ENCODE results near the gene NANOS3.

Gene NANOS3

DNA sequence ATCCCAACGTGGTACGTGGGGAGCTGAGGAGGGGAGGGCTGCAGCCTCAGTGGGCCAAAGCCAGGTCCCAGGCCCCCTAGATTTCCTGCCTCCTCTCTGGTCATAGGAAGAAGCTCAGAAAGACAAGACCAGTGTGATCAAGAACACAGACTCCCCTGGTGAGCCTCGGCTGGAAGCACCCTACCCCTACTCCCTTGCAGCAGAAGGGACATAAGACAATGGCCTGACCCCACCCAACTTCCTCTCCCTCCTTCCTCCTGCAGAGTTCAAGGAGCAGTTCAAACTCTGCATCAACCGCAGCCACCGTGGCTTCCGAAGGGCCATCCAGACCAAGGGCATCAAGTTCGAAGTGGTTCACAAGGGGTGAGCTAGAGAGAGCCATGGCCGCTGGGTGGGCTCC, 49.8 kb downstream of the NANOS3 start:
- TF ChIP-seq SPI1 (IDR thresholded peaks at IDR 0.05; ENCODE audit: borderline replicate concordance, low read depth): no peak
- TF ChIP-seq, protein P1, sequence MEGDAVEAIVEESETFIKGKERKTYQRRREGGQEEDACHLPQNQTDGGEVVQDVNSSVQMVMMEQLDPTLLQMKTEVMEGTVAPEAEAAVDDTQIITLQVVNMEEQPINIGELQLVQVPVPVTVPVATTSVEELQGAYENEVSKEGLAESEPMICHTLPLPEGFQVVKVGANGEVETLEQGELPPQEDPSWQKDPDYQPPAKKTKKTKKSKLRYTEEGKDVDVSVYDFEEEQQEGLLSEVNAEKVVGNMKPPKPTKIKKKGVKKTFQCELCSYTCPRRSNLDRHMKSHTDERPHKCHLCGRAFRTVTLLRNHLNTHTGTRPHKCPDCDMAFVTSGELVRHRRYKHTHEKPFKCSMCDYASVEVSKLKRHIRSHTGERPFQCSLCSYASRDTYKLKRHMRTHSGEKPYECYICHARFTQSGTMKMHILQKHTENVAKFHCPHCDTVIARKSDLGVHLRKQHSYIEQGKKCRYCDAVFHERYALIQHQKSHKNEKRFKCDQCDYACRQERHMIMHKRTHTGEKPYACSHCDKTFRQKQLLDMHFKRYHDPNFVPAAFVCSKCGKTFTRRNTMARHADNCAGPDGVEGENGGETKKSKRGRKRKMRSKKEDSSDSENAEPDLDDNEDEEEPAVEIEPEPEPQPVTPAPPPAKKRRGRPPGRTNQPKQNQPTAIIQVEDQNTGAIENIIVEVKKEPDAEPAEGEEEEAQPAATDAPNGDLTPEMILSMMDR (IDR thresholded peaks at IDR 0.05; ENCODE audit: insufficient read depth, low read length): no peak
- DNase-seq (ENCODE audit: low read depth in 1 of 2, low spot score in 1 of 2): peak in 1 of 2 experiments; percentile 14
- no peaks in the 10 kb centered on the region for H3K27me3 ChIP-seq (ENCODE audit: insufficient read depth, poor library complexity, severe bottlenecking)
- no peak overlapping the region for H3K4me3 ChIP-seq (replicated peaks; ENCODE audit: insufficient read depth, low read length)
- H3K27ac ChIP-seq (replicated peaks): no peak overlapping the region

GRCh38 chr19:13929340-13929739, 52.4 kb downstream of the NANOS3 start:
- Histone ChIP-seq H3K27ac (replicated peaks) (no peak overlapping the region), H3K4me3 (replicated peaks; ENCODE audit: insufficient read depth, low read length) (no peak overlapping the region), H3K27me3 (ENCODE audit: insufficient read depth, poor library complexity, severe bottlenecking) (no peaks in the 10 kb centered on the region)
- TF ChIP-seq SPI1 (IDR thresholded peaks at IDR 0.05; ENCODE audit: borderline replicate concordance, low read depth): no peak
- no peak for TF ChIP-seq GABPA (IDR thresholded peaks at IDR 0.05; ENCODE audit: low read depth)
- TF ChIP-seq, protein P2, sequence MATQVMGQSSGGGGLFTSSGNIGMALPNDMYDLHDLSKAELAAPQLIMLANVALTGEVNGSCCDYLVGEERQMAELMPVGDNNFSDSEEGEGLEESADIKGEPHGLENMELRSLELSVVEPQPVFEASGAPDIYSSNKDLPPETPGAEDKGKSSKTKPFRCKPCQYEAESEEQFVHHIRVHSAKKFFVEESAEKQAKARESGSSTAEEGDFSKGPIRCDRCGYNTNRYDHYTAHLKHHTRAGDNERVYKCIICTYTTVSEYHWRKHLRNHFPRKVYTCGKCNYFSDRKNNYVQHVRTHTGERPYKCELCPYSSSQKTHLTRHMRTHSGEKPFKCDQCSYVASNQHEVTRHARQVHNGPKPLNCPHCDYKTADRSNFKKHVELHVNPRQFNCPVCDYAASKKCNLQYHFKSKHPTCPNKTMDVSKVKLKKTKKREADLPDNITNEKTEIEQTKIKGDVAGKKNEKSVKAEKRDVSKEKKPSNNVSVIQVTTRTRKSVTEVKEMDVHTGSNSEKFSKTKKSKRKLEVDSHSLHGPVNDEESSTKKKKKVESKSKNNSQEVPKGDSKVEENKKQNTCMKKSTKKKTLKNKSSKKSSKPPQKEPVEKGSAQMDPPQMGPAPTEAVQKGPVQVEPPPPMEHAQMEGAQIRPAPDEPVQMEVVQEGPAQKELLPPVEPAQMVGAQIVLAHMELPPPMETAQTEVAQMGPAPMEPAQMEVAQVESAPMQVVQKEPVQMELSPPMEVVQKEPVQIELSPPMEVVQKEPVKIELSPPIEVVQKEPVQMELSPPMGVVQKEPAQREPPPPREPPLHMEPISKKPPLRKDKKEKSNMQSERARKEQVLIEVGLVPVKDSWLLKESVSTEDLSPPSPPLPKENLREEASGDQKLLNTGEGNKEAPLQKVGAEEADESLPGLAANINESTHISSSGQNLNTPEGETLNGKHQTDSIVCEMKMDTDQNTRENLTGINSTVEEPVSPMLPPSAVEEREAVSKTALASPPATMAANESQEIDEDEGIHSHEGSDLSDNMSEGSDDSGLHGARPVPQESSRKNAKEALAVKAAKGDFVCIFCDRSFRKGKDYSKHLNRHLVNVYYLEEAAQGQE (IDR thresholded peaks at IDR 0.05; ENCODE audit: insufficient replicate concordance, low read depth): no peak
- TF ChIP-seq POLR2AphosphoS5 (IDR thresholded peaks at IDR 0.05; ENCODE audit: low read depth): no peak
- TF ChIP-seq, protein P1 (IDR thresholded peaks at IDR 0.05; ENCODE audit: insufficient read depth, low read length): no peak
- no peak for DNase-seq (ENCODE audit: low read depth in 1 of 2, low spot score in 1 of 2)

- H3K27me3 ChIP-seq (ENCODE audit: insufficient read depth, poor library complexity, severe bottlenecking): no peaks in the 10 kb centered on the region
- no peak for DNase-seq (ENCODE audit: low read depth in 1 of 2, low spot score in 1 of 2)
- no peak for TF ChIP-seq POLR2AphosphoS5 (IDR thresholded peaks at IDR 0.05; ENCODE audit: low read depth)
- no peak for TF ChIP-seq SPI1 (IDR thresholded peaks at IDR 0.05; ENCODE audit: borderline replicate concordance, low read depth)
- TF ChIP-seq, protein P1 (IDR thresholded peaks at IDR 0.05; ENCODE audit: insufficient read depth, low read length): no peak
- TF ChIP-seq, protein P2 (IDR thresholded peaks at IDR 0.05; ENCODE audit: insufficient replicate concordance, low read depth): no peak
- no peak for TF ChIP-seq GABPA (IDR thresholded peaks at IDR 0.05; ENCODE audit: low read depth)
- H3K27ac ChIP-seq (replicated peaks): no peak overlapping the region
- H3K4me3 ChIP-seq (replicated peaks; ENCODE audit: insufficient read depth, low read length): no peak overlapping the region
These were observed 53.0 kb downstream of the NANOS3 start for GRCh38 chr19:13929956-13930355.

Small RNA genes lying within 50 kb of the gene (microRNA-seq; reads per million reads assigned to microRNA genes)
- gene MIR181C (65.7 reads per million, percentile 65 among the genes with 10 or more reads in this experiment), gene MIR181D (19.9 reads per million, percentile 45 among the genes with 10 or more reads in this experiment)

All from HL-60 (cell line).